T-helper 1 cell treated with Interleukin-12 subunit alpha and Interleukin-12 subunit beta and Interleukin-4 antibody, amounts not matched to agents 30 μg/mL and 1 μg/mL, for 36 hours (primary cell): Measurements from ENCODE around the gene FIZ1.

ENCODE experiments used
- H3K27ac Mint-ChIP-seq: one replicate; pipeline ENCODE4 v1.8.0; 2021; ENCODE audit warnings: mild to moderate bottlenecking, mixed read lengths
- H3K27me3 Mint-ChIP-seq: one replicate; pipeline ENCODE4 v1.8.0; 2021; ENCODE audit warnings: low read depth, mixed read lengths
- H3K36me3 Mint-ChIP-seq: one replicate; pipeline ENCODE4 v1.8.0; 2021; ENCODE audit warnings: low read depth, mixed read lengths
- H3K4me1 Mint-ChIP-seq: one replicate; pipeline ENCODE4 v1.8.0; 2021; ENCODE audit warnings: low read depth, mixed read lengths
- H3K4me3 Mint-ChIP-seq: one replicate; pipeline ENCODE4 v1.8.0; 2021; ENCODE audit warnings: mild to moderate bottlenecking, moderate library complexity, mixed read lengths
- H3K9me3 Mint-ChIP-seq: one replicate; pipeline ENCODE4 v1.8.0; 2021; ENCODE audit warnings: mixed read lengths

FIZ1 gene

DNA sequence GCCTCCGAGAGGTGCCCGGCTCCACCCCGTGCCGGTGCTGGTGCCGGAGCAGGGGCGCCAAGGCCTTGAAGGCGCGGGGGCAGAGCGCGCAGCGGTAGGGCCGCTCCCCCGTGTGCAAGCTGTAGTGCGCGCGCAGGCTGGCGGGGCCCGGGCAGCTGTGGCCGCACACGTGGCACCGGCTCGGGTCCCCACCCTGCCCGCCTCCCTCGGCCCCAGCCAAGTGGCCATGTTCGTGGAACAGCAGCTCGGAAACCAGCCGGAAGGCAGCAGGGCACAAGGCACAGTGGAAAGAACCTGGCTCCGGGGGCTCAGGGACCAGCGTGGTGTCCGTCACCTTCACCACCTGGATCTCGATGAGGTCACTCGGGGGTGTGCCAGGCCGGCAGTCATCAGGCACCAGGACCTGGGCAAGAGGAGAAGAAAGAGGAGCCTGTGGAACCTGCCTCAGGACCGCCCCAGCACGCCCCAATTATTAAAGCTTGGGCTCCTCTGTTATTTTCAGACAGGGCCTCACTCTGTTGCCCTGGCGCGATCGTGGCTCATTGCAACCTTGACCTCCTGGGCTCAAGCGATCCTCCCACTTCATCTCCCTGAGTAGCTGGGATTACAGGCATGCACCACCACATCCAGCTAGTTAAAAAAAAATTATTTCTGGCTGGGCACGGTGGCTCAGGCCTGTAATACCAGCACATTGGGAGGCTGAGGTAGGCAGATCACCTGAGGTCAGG is 23.1 kb upstream of the FIZ1 start:
- Mint-ChIP-seq H3K4me1 (peaks cover 34% of the 10 kb centered on the region), H3K27me3 (no peaks in the 10 kb centered on the region), H3K36me3 (peaks cover 15% of the 10 kb centered on the region), H3K27ac (no peak overlapping the region), H3K9me3 (no peaks in the 10 kb centered on the region), H3K4me3 (no peak overlapping the region)

GRCh38 chr19:55621673-55622231 is 22.4 kb upstream of the FIZ1 start:
- Mint-ChIP-seq H3K9me3 (no peaks in the 10 kb centered on the region), H3K27ac (no peak overlapping the region), H3K4me3 (no peak overlapping the region), H3K27me3 (no peaks in the 10 kb centered on the region), H3K36me3 (peaks cover 19% of the 10 kb centered on the region), H3K4me1 (peaks cover 29% of the 10 kb centered on the region)

GRCh38 chr19:55621205-55621672 is 21.9 kb upstream of the FIZ1 start:
- peaks cover 21% of the 10 kb centered on the region for H3K36me3 Mint-ChIP-seq
- H3K9me3 Mint-ChIP-seq = no peaks in the 10 kb centered on the region
- no peak overlapping the region for H3K27ac Mint-ChIP-seq
- H3K27me3 Mint-ChIP-seq = no peaks in the 10 kb centered on the region
- H3K4me3 Mint-ChIP-seq = no peak overlapping the region
- peaks cover 23% of the 10 kb centered on the region for H3K4me1 Mint-ChIP-seq

DNA sequence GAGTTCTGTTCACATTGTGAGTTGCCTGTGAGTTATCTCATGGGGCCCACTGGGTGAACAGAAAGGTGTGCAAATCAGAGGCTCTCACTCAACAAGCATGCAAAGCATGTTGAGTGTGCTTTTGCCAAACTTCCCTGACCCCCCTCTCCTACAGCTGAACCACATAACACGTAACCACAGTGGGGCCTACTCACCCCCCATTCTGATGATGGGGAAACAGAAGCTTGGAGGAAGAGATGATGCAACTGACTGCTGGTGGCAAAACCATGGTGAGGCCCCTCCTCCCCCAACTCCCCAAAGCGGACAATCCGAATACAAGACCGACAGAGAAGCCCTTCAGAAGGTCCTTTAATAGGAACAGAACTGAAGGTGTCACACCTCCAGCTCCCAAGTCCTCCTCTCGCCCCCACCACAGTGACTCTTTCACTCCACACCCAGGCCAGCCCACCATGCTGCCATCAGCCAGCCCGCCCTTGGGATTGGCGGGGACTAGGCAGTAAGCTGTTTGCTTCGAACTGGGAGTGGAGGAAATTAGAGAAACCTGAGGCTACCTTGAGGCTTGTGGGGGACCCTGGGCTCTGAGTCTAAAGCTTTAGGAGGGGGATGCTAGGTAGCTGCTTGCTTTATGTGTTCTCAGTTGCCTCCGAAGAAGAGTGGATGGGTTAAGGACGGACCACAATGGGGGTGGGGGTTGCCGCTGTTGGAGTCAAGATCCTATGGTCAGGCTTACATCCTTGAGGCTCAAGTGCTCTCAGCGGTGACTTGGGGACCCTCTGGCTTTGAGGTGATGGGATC is 21.3 kb upstream of the FIZ1 start:
- H3K27ac Mint-ChIP-seq = no peak overlapping the region
- peaks cover 19% of the 10 kb centered on the region for H3K4me1 Mint-ChIP-seq
- H3K27me3 Mint-ChIP-seq = no peaks in the 10 kb centered on the region
- H3K4me3 Mint-ChIP-seq = no peak overlapping the region
- no peaks in the 10 kb centered on the region for H3K9me3 Mint-ChIP-seq
- peaks cover 21% of the 10 kb centered on the region for H3K36me3 Mint-ChIP-seq

GRCh38 chr19:55619286-55619685 is 20.0 kb upstream of the FIZ1 start:
- Mint-ChIP-seq H3K27me3 (no peaks in the 10 kb centered on the region), H3K27ac (no peak overlapping the region), H3K36me3 (peaks cover 21% of the 10 kb centered on the region), H3K4me1 (peaks cover 13% of the 10 kb centered on the region), H3K4me3 (no peak overlapping the region), H3K9me3 (no peaks in the 10 kb centered on the region)

DNA sequence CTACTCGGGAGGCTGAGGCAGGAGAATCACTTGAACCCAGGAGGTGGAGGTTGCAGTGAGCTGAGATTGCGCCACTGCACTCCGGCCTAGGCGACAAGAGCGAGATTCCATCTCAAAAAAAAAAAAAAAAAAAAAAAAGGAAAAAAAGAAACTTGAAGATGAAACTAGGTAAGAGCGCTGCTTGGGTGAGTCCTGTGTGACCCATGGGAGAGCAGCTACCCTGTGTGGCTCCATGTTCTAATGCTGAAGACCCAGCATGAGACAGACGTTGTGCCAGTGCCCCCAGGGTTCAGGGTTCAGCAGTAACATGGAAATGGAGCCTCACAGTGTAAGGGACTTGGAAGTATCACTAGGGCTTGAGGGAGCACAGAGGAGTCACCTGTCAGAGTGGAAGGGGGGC is 19.1 kb upstream of the FIZ1 start:
- no peak overlapping the region for H3K4me3 Mint-ChIP-seq
- peaks cover 21% of the 10 kb centered on the region for H3K36me3 Mint-ChIP-seq
- no peaks in the 10 kb centered on the region for H3K9me3 Mint-ChIP-seq
- H3K27me3 Mint-ChIP-seq = no peaks in the 10 kb centered on the region
- H3K27ac Mint-ChIP-seq = no peak overlapping the region
- peaks cover 7% of the 10 kb centered on the region for H3K4me1 Mint-ChIP-seq

DNA sequence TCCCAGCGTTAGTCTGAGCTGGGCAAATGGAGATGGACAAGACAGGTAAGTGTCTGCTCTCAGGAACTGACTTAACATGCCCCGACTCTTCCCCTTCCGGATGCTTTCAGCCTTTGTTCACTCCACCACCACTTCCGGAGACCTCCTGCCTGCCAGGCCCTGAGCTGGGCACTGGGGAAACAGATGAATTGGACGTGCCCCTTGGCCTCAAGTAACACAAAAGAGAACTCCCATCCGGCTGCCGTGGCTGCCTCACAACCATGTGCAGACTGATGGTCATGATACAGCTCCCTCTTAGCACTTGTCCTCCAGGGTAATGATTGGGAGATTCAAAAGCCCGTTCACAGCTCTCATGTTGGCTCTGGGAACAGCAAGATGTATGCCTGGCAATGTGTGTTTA is 18.1 kb upstream of the FIZ1 start:
- no peak overlapping the region for H3K27ac Mint-ChIP-seq
- H3K9me3 Mint-ChIP-seq = no peaks in the 10 kb centered on the region
- no peaks in the 10 kb centered on the region for H3K27me3 Mint-ChIP-seq
- peaks cover 10% of the 10 kb centered on the region for H3K4me1 Mint-ChIP-seq
- peaks cover 26% of the 10 kb centered on the region for H3K36me3 Mint-ChIP-seq
- H3K4me3 Mint-ChIP-seq = no peak overlapping the region

- no peak overlapping the region for H3K27ac Mint-ChIP-seq
- peaks cover 26% of the 10 kb centered on the region for H3K36me3 Mint-ChIP-seq
- H3K4me3 Mint-ChIP-seq = no peak overlapping the region
- H3K9me3 Mint-ChIP-seq = no peaks in the 10 kb centered on the region
- peaks cover 10% of the 10 kb centered on the region for H3K4me1 Mint-ChIP-seq
- no peaks in the 10 kb centered on the region for H3K27me3 Mint-ChIP-seq
Measured at GRCh38 chr19:55616395-55616875, 17.1 kb upstream of the FIZ1 start.

GRCh38 chr19:55615543-55616394 is 16.5 kb upstream of the FIZ1 start:
- no peaks in the 10 kb centered on the region for H3K9me3 Mint-ChIP-seq
- peaks cover 10% of the 10 kb centered on the region for H3K4me1 Mint-ChIP-seq
- H3K27me3 Mint-ChIP-seq = no peaks in the 10 kb centered on the region
- H3K4me3 Mint-ChIP-seq = no peak overlapping the region
- H3K36me3 Mint-ChIP-seq = peaks cover 23% of the 10 kb centered on the region
- H3K27ac Mint-ChIP-seq = no peak overlapping the region

DNA sequence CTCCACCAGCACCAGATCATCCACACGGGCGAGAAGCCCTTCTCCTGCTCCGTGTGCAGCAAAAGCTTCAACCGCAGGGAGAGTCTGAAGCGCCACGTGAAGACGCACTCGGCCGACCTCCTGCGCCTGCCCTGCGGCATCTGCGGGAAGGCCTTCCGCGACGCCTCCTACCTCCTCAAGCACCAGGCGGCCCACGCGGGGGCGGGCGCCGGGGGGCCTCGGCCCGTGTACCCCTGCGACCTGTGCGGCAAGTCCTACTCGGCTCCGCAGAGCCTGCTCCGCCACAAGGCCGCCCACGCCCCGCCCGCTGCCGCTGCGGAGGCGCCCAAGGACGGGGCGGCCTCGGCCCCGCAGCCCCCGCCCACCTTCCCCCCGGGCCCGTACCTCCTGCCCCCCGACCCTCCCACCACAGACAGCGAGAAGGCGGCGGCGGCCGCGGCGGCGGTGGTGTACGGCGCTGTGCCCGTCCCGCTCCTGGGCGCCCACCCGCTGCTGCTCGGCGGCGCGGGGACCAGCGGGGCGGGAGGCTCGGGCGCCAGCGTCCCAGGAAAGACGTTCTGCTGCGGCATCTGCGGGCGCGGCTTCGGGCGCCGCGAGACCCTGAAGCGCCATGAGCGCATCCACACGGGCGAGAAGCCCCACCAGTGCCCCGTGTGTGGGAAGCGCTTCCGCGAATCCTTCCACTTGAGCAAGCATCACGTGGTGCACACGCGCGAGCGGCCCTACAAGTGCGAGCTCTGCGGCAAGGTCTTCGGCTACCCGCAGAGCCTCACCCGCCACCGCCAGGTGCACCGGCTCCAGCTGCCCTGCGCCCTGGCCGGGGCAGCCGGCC is 15.6 kb upstream of the FIZ1 start:
- no peaks in the 10 kb centered on the region for H3K9me3 Mint-ChIP-seq
- no peak overlapping the region for H3K27ac Mint-ChIP-seq
- no peaks in the 10 kb centered on the region for H3K27me3 Mint-ChIP-seq
- peaks cover 21% of the 10 kb centered on the region for H3K36me3 Mint-ChIP-seq
- peaks cover 7% of the 10 kb centered on the region for H3K4me1 Mint-ChIP-seq
- H3K4me3 Mint-ChIP-seq = no peak overlapping the region

- Mint-ChIP-seq H3K9me3 (no peaks in the 10 kb centered on the region), H3K4me3 (no peak overlapping the region), H3K27ac (no peak overlapping the region), H3K36me3 (peaks cover 24% of the 10 kb centered on the region), H3K27me3 (no peaks in the 10 kb centered on the region), H3K4me1 (peaks cover 9% of the 10 kb centered on the region)
Measured at GRCh38 chr19:55613930-55614710, 14.8 kb upstream of the FIZ1 start.

DNA sequence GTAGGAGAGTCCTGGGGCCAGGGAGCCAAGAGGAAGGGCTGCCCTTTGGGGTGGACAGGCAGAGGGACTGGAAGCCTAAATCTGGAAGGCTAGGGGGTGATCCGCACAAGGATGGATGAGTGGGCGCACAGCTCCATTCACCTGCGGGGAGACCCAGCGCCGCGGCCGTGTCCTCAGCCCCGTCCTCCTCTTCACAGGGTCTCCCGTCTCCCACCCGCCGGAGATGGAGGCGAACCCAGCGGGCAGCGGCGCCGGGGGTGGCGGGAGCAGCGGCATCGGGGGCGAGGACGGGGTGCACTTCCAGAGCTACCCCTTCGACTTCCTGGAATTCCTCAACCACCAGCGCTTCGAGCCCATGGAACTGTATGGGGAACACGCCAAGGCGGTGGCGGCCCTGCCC is 14.1 kb upstream of the FIZ1 start:
- Mint-ChIP-seq H3K27ac (no peak overlapping the region), H3K27me3 (no peaks in the 10 kb centered on the region), H3K4me3 (no peak overlapping the region), H3K36me3 (peaks cover 22% of the 10 kb centered on the region), H3K9me3 (no peaks in the 10 kb centered on the region), H3K4me1 (peaks cover 9% of the 10 kb centered on the region)
